ENCODE data around the gene PRIM2. TPM values are rescaled to one million over a fixed set of nuclear protein-coding genes. Genes with fewer than 3 reads are reported as not detected.
"Not testable (repeated sequence)": the region's sequence is repeated elsewhere in the genome, so short reads cannot be mapped to it uniquely, and the experiment has no call there.

The PRIM2 gene
- total and polyA plus RNA-seq, 2 of the 8 experiments (the other 6 are each of a cell fraction or from before 2014, with no cell fraction given) = 20.8 to 46.8 TPM

DNA sequence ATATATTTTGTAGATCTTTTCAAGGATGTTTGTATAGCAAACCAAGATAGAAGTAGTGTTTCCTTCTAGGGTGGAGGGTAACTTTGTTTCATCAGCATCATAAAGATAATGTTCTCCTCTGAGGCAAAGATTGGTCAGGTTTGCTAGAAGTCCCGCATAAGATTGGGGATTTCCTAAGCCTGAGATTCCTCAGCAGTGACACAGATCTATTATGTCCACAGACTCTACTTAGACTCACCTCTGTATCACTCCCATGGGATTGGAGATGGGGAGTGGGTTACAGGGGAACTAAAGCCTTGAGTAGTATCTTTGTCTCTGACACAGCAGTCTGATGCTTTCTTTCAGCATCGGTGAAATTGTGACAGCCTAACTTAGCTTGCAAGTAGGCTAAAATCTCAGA, 341.1 kb downstream of the PRIM2 start:
- H3K4me1 ChIP-seq (replicated peaks in 1 of 4; ENCODE audit: control insufficient read depth in 3 of 4, insufficient read depth in 4 of 4, low read length in 3 of 4); CTCF ChIA-PET (ENCODE audit: partially characterized antibody): not testable (repeated sequence)
- FAIRE-seq = peak; percentile 42

DNA sequence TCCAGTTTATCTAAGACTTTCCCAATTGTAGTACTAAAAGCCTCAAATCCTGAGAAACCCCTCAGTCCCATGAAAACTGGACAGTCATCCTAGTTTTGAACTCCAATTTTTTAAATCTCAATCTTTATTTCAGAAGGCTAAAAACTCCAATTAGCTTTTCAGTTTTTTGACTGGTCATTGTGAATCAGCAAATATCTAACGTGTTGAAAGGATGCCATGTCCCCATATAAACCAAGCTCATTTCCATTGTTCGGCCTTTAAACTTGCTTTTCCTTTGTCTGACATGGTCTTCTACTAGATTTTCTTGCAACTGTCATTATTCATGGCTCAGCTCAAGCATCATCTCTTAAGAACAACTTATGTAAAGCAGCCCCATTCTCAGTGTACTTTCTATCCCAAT, 342.4 kb downstream of the PRIM2 start:
- H2BK12ac ChIP-seq (ENCODE audit: low read depth, low read length); H4K8ac ChIP-seq (ENCODE audit: extremely low read depth, insufficient read depth, low read length); H3K14ac ChIP-seq (ENCODE audit: insufficient read length); H3K4me3 ChIP-seq (ENCODE audit: extremely low read depth in 1 of 4, insufficient read depth in 2 of 4, low read depth in 3 of 4, low read length in 4 of 4); H2BK20ac ChIP-seq (ENCODE audit: low read length); H3K56ac ChIP-seq (replicated peaks; ENCODE audit: insufficient read length, low read depth, low read length); H3K9ac ChIP-seq (replicated peaks in 1 of 4; ENCODE audit: extremely low read depth in 1 of 4, low read depth in 3 of 4, low read length in 3 of 4); H3K79me1 ChIP-seq (ENCODE audit: low read depth, low read length); CTCF ChIA-PET (ENCODE audit: partially characterized antibody); H3K4ac ChIP-seq (replicated peaks; ENCODE audit: insufficient read length, low read depth, low read length); H4K5ac ChIP-seq (ENCODE audit: insufficient read length, low read depth, low read length); H3K23me2 ChIP-seq (ENCODE audit: low read depth, low read length); H3K4me1 ChIP-seq (replicated peaks in 1 of 4; ENCODE audit: control insufficient read depth in 3 of 4, insufficient read depth in 4 of 4, low read length in 3 of 4); H3K9me3 ChIP-seq (ENCODE audit: insufficient read depth in 2 of 2, low read depth in 1 of 2, low read length in 1 of 2); H2AK5ac ChIP-seq (ENCODE audit: low read depth, low read length); H4K91ac ChIP-seq (replicated peaks; ENCODE audit: insufficient read length, low read length); DNase-seq (ENCODE audit: low read depth in 1 of 2, low spot score in 2 of 2); H3K36me3 ChIP-seq (ENCODE audit: control insufficient read depth in 2 of 4, insufficient read depth in 4 of 4, low read length in 3 of 4); H4K20me1 ChIP-seq (replicated peaks in 1 of 2; ENCODE audit: control insufficient read depth in 1 of 2, insufficient read depth in 2 of 2, low read length in 2 of 2); H2AFZ ChIP-seq (ENCODE audit: low read length); FAIRE-seq; H3K4me2 ChIP-seq (ENCODE audit: insufficient read depth in 1 of 2, low read depth in 2 of 2, low read length in 2 of 2); H2BK5ac ChIP-seq (ENCODE audit: low read depth, low read length); H2BK120ac ChIP-seq (replicated peaks; ENCODE audit: low read depth, low read length); H3K27ac ChIP-seq (ENCODE audit: low read depth, low read length); H3K27me3 ChIP-seq (replicated peaks in 1 of 4; ENCODE audit: control insufficient read depth in 3 of 4, extremely low read depth in 1 of 4, insufficient read depth in 3 of 4, low read length in 3 of 4); H3K23ac ChIP-seq (ENCODE audit: insufficient read length); H3K79me2 ChIP-seq (ENCODE audit: control insufficient read depth in 1 of 2, insufficient read depth in 2 of 2, low read length in 2 of 2); H3K18ac ChIP-seq (ENCODE audit: extremely low read depth, low read length); H2BK15ac ChIP-seq (ENCODE audit: low read length); POLR2A ChIA-PET (ENCODE audit: partially characterized antibody): not testable (repeated sequence)
- 87% methylated on average over 2 of the region's 2 CpGs; no CpG with 5 or more reads in 1 of the 2 experiments for WGBS, 2 experiments (ENCODE audit: extremely low coverage in 1 of 2, insufficient coverage in 1 of 2, insufficient read length in 1 of 2, insufficient replicate concordance in 2 of 2, low coverage in 1 of 2, low lambda C conversion rate in 2 of 2, missing lambda C conversion rate in 1 of 2)

More for the DNA sequence above, 341.1 kb downstream of the PRIM2 start:
- H2AFZ ChIP-seq (ENCODE audit: low read length); H2BK20ac ChIP-seq (ENCODE audit: low read length); H3K4me2 ChIP-seq (ENCODE audit: insufficient read depth in 1 of 2, low read depth in 2 of 2, low read length in 2 of 2); POLR2A ChIA-PET (ENCODE audit: partially characterized antibody); H2BK12ac ChIP-seq (ENCODE audit: low read depth, low read length); H3K9me3 ChIP-seq (ENCODE audit: insufficient read depth in 2 of 2, low read depth in 1 of 2, low read length in 1 of 2); H2BK15ac ChIP-seq (ENCODE audit: low read length); H4K91ac ChIP-seq (replicated peaks; ENCODE audit: insufficient read length, low read length); H3K27ac ChIP-seq (ENCODE audit: low read depth, low read length); H4K20me1 ChIP-seq (replicated peaks in 1 of 2; ENCODE audit: control insufficient read depth in 1 of 2, insufficient read depth in 2 of 2, low read length in 2 of 2); H3K36me3 ChIP-seq (ENCODE audit: control insufficient read depth in 2 of 4, insufficient read depth in 4 of 4, low read length in 3 of 4); H2AK5ac ChIP-seq (ENCODE audit: low read depth, low read length); H3K18ac ChIP-seq (ENCODE audit: extremely low read depth, low read length); H3K23ac ChIP-seq (ENCODE audit: insufficient read length); H3K27me3 ChIP-seq (replicated peaks in 1 of 4; ENCODE audit: control insufficient read depth in 3 of 4, extremely low read depth in 1 of 4, insufficient read depth in 3 of 4, low read length in 3 of 4); H2BK5ac ChIP-seq (ENCODE audit: low read depth, low read length); H3K4ac ChIP-seq (replicated peaks; ENCODE audit: insufficient read length, low read depth, low read length); H3K79me1 ChIP-seq (ENCODE audit: low read depth, low read length); H3K4me3 ChIP-seq (ENCODE audit: extremely low read depth in 1 of 4, insufficient read depth in 2 of 4, low read depth in 3 of 4, low read length in 4 of 4); DNase-seq (ENCODE audit: low read depth in 1 of 2, low spot score in 2 of 2); H2BK120ac ChIP-seq (replicated peaks; ENCODE audit: low read depth, low read length); H4K5ac ChIP-seq (ENCODE audit: insufficient read length, low read depth, low read length); H4K8ac ChIP-seq (ENCODE audit: extremely low read depth, insufficient read depth, low read length); H3K23me2 ChIP-seq (ENCODE audit: low read depth, low read length); H3K14ac ChIP-seq (ENCODE audit: insufficient read length); H3K9ac ChIP-seq (replicated peaks in 1 of 4; ENCODE audit: extremely low read depth in 1 of 4, low read depth in 3 of 4, low read length in 3 of 4); H3K56ac ChIP-seq (replicated peaks; ENCODE audit: insufficient read length, low read depth, low read length); H3K79me2 ChIP-seq (ENCODE audit: control insufficient read depth in 1 of 2, insufficient read depth in 2 of 2, low read length in 2 of 2): not testable (repeated sequence)
- 83% methylated on average over 2 of the region's 2 CpGs; no CpG with 5 or more reads in 1 of the 2 experiments for WGBS, 2 experiments (ENCODE audit: extremely low coverage in 1 of 2, insufficient coverage in 1 of 2, insufficient read length in 1 of 2, insufficient replicate concordance in 2 of 2, low coverage in 1 of 2, low lambda C conversion rate in 2 of 2, missing lambda C conversion rate in 1 of 2)

All from H1 (cell line).